Ovary (tissue), 3 donors: Measurements from ENCODE around the gene NCAM1.

Source experiments
- CTCF ChIP-seq, 3 donors: fragments of 450-650 bp in 2 of 3; fragments of 200-600 bp in 1 of 3; IDR thresholded peaks; one replicate each; pipeline versions ENCODE4 v1.5.1 to v1.8.0; 2016 to 2022; ENCODE audit warnings: antibody characterized with exemption in 3 of 3, mild to moderate bottlenecking in 1 of 3
- EP300 ChIP-seq: sonication (generic); formaldehyde crosslinking; IDR thresholded peaks from one replicate; pipeline ENCODE4 v1.6.1; 2017; ENCODE audit warnings: antibody characterized with exemption
- POLR2A ChIP-seq: fragments of 450-650 bp; IDR thresholded peaks from one replicate; pipeline ENCODE4 v1.6.1; 2017; ENCODE audit warnings: antibody characterized with exemption, mild to moderate bottlenecking, moderate library complexity
- donor health status: DM: no; HTN: no; CAD: no.

DNA sequence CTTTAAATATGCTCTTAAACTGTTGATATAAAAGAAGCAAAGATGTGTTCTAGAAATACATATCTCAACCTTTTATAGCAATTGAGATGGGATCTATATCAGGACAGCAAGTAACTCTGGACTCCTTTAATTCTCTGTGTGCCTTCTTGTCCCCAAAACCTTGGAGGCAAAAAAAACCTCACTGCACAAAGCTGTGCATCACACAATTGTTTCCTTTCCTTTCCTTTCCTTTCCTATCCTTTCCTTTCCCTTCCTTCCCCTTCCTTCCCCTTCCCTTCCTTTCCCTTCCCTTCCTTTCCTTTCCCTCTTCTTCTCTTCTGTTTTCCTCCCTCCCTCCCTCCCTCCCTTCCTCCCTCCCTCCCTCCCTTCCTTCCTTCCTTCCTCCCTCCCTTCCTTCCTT is 343.7 kb downstream of the NCAM1 start:
- TF ChIP-seq EP300 = no peak
- TF ChIP-seq CTCF (IDR thresholded peaks at IDR 0.05) = no peak
- TF ChIP-seq POLR2A = no peak
